HL-60 (cell line): ENCODE measurements around the gene ADCY5.

ENCODE experiments used
- DNase-seq, 2 experiments: peaks; one replicate each; pipeline ENCODE4 v3.0.0-alpha.2; 2010 to 2020; ENCODE audit warnings: low read depth in 1 of 2, low spot score in 1 of 2
- H3K27ac ChIP-seq: fragments of 250-450 bp; sonication (Bioruptor Pico); replicated peaks from 2 replicates; pipeline ENCODE4 v1.5.1; 2020; ENCODE audit warnings: mild to moderate bottlenecking, moderate library complexity
- H3K27me3 ChIP-seq: fragments of 250-450 bp; sonication (Bioruptor Pico); 2 replicates; pipeline ENCODE4 v1.5.1; 2021; ENCODE audit warnings: mild to moderate bottlenecking, moderate library complexity; ENCODE audit not compliant: insufficient read depth, poor library complexity, severe bottlenecking
- H3K4me3 ChIP-seq: replicated peaks from 2 replicates; pipeline ENCODE4 v1.5.1; 2011; ENCODE audit warnings: mild to moderate bottlenecking, control low read depth, low read length; ENCODE audit not compliant: insufficient read depth
- CTCF ChIP-seq: IDR thresholded peaks from one replicate; pipeline ENCODE4 v1.5.1; 2011; ENCODE audit warnings: low read length, control low read depth, inconsistent platforms; ENCODE audit not compliant: insufficient read depth
- GABPA ChIP-seq: IDR thresholded peaks from 2 replicates; pipeline ENCODE4 v1.6.1; 2012; ENCODE audit warnings: low read depth
- POLR2AphosphoS5 ChIP-seq: IDR thresholded peaks from 2 replicates; pipeline ENCODE4 v1.6.1; 2012; ENCODE audit warnings: low read depth
- REST ChIP-seq: IDR thresholded peaks from 2 replicates; pipeline ENCODE4 v1.6.1; 2012; ENCODE audit warnings: low read depth; ENCODE audit not compliant: insufficient replicate concordance
- SPI1 ChIP-seq: IDR thresholded peaks from 2 replicates; pipeline ENCODE4 v1.6.1; 2012; ENCODE audit warnings: low read depth, mild to moderate bottlenecking, borderline replicate concordance

Gene ADCY5

GRCh38 chr3:123405936-123406510 lies 42.9 kb downstream of the ADCY5 start:
- Histone ChIP-seq H3K27me3 (no peaks in the 10 kb centered on the region), H3K4me3 (no peak overlapping the region), H3K27ac (no peak overlapping the region)
- DNase-seq, result no peak
- TF ChIP-seq POLR2AphosphoS5, result no peak
- no peak for TF ChIP-seq CTCF

GRCh38 chr3:123405021-123405420 lies 43.9 kb downstream of the ADCY5 start:
- TF ChIP-seq GABPA, result no peak
- no peak for TF ChIP-seq REST
- TF ChIP-seq POLR2AphosphoS5, result no peak
- no peak for TF ChIP-seq CTCF
- TF ChIP-seq SPI1, result no peak
- DNase-seq, result no peak
- no peaks in the 10 kb centered on the region for H3K27me3 ChIP-seq

GRCh38 chr3:123404391-123404790 lies 44.5 kb downstream of the ADCY5 start:
- no peak for DNase-seq
- Histone ChIP-seq H3K27me3 (peaks cover 2% of the 10 kb centered on the region), H3K4me3 (no peak overlapping the region), H3K27ac (no peak overlapping the region)
- TF ChIP-seq GABPA (no peak), REST (no peak), SPI1 (no peak)

More at GRCh38 chr3:123405021-123405420, 43.9 kb downstream of the ADCY5 start:
- no peak overlapping the region for H3K4me3 ChIP-seq
- H3K27ac ChIP-seq, result no peak overlapping the region

- peaks cover 5% of the 10 kb centered on the region for H3K27me3 ChIP-seq
- no peak for DNase-seq
- no peak for TF ChIP-seq POLR2AphosphoS5
- no peak for TF ChIP-seq CTCF
- TF ChIP-seq REST, result no peak
- no peak for TF ChIP-seq SPI1
- TF ChIP-seq GABPA, result no peak
- H3K4me3 ChIP-seq, result no peak overlapping the region
- no peak overlapping the region for H3K27ac ChIP-seq
These were observed 46.9 kb downstream of the ADCY5 start for GRCh38 chr3:123401836-123402530.
